LNCaP clone FGC (cell line): Measurements from ENCODE around the gene LSM3.

Experiments used
- DNase-seq: peaks from one replicate; pipeline ENCODE4 v3.0.0-alpha.2; 2011; ENCODE audit warnings: low read depth
- H3K4me3 ChIP-seq: 2 replicates; pipeline ENCODE4 v1.5.1; 2011; ENCODE audit warnings: mild to moderate bottlenecking, low read depth, low read length, control low read depth
- TF ChIP-seq, protein P1 (sequence below): IDR thresholded peaks from 2 replicates; pipeline ENCODE4 v1.5.1; 2012; ENCODE audit warnings: mild to moderate bottlenecking; ENCODE audit not compliant: control insufficient read depth, insufficient read depth; ENCODE audit errors: extremely low read depth

The LSM3 gene

DNA sequence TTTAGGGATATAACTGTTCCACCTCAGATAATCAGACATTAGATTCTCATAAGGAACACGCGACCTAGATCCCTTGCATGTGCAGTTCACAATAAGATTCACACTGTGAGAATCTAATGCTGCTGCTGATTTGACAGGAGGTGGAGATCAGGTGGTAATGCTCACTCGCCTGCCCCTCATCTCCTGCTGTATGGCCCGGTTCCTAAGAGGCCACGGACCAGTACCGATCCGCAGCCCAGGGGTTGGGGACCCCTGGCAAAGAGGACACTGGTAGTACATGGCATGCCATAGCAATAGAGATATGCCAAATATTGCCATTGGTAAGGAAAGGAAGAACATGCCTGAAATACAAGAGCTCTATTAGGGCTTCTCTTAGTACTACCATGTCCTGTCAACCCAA is 59.7 kb downstream of the LSM3 start:
- DNase-seq, result no peak
- no peak overlapping the region for H3K4me3 ChIP-seq
- TF ChIP-seq, protein P1, sequence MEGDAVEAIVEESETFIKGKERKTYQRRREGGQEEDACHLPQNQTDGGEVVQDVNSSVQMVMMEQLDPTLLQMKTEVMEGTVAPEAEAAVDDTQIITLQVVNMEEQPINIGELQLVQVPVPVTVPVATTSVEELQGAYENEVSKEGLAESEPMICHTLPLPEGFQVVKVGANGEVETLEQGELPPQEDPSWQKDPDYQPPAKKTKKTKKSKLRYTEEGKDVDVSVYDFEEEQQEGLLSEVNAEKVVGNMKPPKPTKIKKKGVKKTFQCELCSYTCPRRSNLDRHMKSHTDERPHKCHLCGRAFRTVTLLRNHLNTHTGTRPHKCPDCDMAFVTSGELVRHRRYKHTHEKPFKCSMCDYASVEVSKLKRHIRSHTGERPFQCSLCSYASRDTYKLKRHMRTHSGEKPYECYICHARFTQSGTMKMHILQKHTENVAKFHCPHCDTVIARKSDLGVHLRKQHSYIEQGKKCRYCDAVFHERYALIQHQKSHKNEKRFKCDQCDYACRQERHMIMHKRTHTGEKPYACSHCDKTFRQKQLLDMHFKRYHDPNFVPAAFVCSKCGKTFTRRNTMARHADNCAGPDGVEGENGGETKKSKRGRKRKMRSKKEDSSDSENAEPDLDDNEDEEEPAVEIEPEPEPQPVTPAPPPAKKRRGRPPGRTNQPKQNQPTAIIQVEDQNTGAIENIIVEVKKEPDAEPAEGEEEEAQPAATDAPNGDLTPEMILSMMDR, result no peak

DNA sequence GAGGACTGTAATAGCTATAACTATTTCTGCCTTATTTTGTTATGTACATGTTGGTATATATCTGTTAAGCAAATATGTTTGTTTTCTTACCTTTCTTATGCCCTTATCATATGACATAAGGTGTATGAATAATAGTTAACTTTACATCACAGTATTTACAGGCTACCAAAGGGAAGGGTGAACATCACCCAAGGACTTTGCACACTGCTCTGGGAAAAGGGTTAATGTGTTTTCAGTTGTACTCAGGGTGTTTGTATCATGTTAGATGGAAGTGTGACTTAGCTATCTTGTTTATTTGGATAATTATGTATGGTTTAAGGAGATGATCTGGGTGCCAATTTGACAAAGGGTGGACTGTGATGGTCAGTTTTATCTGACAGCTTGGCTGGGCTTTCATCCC is 60.3 kb downstream of the LSM3 start:
- TF ChIP-seq, protein P1, result no peak
- DNase-seq, result no peak
- no peak overlapping the region for H3K4me3 ChIP-seq

DNA sequence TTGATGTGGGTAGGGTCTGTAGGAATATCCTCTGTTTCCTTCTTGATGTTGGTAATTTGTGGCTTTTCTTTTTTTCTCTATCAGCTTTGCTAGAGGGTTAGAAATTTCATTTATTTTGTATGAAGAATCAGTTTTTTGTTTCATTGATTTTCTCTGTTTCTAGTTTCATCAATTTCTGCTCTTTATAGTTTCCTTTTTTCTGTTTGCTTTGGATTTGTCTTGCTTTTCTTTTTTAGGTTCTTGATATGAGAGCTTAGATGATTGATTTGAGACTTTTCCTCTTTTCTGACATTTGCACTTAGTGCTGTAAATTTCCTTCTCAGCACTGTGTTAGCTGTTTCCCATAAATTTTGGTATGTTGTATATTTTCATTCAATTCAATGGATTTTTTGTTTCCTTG is 61.3 kb downstream of the LSM3 start:
- no peak for DNase-seq
- TF ChIP-seq, protein P1, result no peak
- no peak overlapping the region for H3K4me3 ChIP-seq

DNA sequence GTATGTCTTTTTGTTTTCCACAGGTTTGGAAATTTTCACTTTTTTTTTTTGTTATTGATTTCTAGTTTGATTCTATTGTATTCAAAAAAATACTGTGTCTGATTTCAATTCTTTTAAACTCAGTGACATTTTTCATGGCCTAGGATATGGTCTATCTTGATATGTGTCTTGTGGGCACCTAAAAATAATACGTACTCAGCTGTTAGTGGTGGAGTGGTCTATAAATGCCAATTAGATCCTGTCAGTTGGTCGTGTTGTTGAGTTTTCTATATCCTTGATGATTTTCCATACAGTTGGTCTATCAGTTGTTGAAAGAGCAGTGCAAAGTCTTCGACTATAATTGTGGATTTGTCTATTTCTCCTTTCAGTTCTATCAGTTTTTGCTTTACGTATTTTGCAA is 61.7 kb downstream of the LSM3 start:
- DNase-seq, result no peak
- H3K4me3 ChIP-seq, result no peak overlapping the region
- TF ChIP-seq, protein P1, result no peak

DNA sequence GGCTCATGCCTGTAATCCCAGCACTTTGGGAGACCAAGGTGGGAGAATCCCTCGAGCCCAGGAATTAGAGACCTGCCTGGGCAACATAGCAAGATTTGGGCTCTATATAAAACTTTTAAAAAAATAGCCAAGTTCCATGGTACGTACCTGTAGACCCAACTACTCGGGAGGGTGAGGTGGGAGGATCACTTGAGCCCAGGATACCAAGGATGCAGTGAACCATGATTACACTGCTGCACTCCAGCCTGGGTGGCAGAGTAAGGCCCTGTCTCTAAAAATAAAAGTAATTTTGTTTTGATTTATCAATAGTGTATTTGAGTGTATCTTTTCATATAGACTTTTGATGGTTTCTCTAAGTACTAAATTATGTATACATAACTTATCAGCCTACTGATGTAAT is 63.1 kb downstream of the LSM3 start:
- H3K4me3 ChIP-seq, result no peak overlapping the region
- TF ChIP-seq, protein P1, result no peak
- no peak for DNase-seq

DNA sequence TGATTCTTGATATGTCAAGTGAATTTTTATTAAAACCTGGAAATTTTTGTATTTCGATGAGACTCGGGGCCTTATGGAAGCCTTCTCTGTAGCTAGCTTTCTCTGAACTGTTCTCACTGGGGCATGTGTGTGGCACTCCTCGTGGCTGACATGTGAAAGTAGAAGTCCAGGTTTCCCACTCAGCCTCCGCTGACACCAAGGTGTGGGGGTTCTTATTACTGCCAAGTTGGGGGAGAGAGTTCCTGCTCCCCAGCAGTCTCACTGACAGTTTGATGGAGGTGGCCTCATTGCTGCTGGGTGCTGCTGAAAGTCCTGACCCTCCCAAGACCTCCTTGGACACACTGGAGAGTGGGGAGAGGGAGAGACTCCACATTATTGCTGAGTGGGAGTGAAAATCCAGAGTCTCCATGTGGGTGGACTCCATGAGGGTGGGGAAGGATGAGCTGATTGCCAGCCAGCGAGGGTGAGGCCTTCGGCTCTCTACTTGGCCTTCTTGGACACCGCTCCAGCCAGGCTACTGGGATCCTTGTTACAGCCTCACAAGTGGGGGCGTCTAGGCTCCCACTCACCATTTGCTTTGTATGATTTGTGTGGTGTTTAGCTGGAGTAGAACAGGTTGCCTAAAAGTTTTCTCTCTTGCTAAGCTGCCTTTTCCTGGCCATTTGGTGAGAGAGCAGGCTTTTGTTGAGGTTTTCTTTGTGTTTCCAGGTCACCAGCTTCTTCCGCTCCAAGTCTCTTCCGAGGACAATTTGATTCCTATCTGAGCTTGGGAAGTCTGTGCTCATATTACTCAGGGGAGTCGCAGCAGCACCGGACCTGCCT is 64.1 kb downstream of the LSM3 start:
- no peak overlapping the region for H3K4me3 ChIP-seq
- DNase-seq, result no peak
- TF ChIP-seq, protein P1, result no peak

DNA sequence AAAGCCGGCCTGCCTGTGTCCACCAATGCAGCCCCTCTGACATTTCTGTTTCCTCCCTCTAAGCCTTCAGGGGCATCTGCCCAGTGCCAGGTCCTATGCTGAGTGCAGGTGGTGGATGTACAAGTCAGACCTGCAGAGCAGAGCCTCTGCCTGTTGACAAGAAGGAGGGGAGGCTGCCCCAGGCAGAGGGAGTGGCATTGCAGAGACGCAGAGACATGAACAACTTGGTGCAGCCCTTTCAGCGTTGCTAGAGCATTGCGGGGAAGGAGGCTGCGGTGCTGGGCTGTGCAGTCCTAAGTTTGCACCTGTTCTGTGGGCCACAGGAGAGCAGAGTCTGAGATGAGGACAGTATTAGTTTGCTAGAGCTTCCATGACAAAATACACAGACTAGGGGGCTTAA is 65.2 kb downstream of the LSM3 start:
- DNase-seq, result no peak
- TF ChIP-seq, protein P1, result no peak
- no peak overlapping the region for H3K4me3 ChIP-seq
